Cerebellar cortex (tissue), 1 donor: ENCODE data around the gene TMEM240.
"Not testable (repeated sequence)": the region's sequence is repeated elsewhere in the genome, so short reads cannot be mapped to it uniquely, and the experiment has no call there.

Experiments used
- DNase-seq: peaks from one replicate; pipeline ENCODE4 v3.0.0-alpha.2; 2015; ENCODE audit warnings: low spot score

TMEM240 gene

GRCh38 chr1:1557688-1558087 lies 17.3 kb upstream of the TMEM240 start:
- DNase-seq = not testable (repeated sequence)

GRCh38 chr1:1556961-1557360 lies 16.5 kb upstream of the TMEM240 start:
- DNase-seq = not testable (repeated sequence)

DNA sequence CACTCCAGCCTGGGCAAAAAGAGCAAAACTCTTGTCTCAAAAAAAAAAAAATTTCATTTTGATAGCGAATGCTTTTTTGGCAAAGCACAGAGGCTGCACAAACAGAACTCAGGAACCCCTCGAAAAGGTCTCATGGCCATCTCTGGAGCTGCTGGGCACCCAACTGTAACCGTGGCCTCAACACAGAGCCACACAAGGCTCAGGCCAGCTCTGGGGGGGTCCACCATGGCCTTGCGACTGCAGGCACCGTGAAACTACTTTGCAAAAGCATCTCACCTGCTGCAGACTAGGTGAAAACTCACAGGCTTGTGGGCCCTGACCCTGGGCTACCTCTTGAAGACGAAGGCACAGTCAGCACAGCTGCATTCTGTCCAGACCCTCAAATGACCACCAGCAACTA lies 16.1 kb upstream of the TMEM240 start:
- no peak for DNase-seq

DNA sequence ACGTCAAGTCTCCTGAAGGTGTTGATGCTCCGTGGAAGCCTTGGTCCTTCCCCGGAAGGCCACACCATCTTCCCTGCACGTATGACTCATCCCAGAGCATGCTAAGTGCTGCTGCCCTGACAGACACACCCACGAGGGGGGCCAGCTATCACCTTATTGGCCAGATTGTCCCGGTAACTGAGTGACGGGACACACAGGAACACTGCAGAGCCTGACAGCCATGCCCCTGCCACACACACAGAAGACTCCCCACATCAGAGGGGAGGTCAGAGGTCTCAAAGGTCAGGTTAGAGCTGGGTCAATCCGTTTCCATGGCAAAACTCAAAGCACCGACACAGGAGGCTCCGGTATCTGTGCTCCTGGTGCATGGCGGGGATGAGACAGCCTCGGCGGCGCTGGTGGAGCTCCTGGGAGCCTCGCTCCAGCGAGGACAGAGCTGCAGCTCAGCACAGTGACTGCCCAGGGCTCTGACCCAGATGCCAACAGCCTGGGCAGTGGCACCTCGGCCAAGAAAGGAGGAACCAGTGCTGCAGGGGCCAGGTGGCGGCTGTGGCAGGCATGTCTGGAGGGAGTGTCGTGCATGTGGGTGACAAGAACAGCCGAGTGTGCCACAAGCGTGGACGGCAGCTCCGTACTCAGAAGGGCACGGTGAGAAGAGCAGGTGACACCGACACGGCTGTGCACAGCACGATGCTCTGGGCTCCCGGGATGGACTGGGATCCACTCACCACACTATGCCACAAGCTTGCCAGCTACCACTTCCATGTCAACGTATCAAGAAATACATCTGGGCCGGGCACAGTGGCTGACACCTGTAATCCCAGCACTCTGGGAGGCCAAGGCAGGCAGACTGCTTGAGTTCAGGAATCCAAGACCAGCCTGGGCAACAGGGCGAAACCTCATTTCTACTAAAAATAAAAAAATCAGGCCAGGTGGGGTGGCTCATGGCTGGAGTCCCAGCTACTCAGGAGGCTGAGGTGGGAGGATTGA lies 14.8 kb upstream of the TMEM240 start:
- peak; percentile 65 for DNase-seq

GRCh38 chr1:1554550-1554925 lies 14.1 kb upstream of the TMEM240 start:
- no peak for DNase-seq

DNA sequence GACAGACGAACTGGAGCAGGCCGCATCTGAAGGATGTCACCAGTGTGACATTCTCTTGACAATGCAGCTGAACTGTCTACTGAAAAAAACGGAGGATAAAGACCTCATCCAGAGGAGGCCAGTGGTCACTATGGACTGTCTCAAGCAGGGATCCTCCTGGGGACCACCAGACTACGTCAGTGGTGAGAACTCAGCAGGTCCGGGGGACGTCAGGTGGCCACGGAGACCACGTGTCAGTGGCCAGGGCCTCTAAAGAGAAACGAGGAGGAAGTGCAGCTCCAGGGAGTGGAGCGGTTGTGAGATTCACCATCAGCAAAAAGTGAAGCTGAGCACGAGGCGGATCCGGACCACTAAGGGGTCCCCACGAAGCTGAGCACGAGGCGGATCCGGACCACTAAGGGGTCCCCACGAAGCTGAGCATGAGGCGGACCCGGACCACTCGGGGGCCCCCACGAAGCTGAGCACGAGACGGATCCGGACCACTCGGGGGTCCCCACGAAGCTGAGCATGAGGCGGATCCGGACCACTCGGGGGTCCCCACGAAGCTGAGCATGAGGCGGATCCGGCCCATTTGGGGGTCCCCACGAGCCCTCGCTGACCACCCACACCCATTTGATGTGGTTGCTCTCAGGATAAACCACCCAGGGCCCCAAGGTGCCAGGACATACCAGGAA lies 13.5 kb upstream of the TMEM240 start:
- DNase-seq = no peak

GRCh38 chr1:1552263-1552639 lies 11.8 kb upstream of the TMEM240 start:
- DNase-seq = no peak

GRCh38 chr1:1551524-1552262 lies 11.3 kb upstream of the TMEM240 start:
- DNase-seq = no peak

DNA sequence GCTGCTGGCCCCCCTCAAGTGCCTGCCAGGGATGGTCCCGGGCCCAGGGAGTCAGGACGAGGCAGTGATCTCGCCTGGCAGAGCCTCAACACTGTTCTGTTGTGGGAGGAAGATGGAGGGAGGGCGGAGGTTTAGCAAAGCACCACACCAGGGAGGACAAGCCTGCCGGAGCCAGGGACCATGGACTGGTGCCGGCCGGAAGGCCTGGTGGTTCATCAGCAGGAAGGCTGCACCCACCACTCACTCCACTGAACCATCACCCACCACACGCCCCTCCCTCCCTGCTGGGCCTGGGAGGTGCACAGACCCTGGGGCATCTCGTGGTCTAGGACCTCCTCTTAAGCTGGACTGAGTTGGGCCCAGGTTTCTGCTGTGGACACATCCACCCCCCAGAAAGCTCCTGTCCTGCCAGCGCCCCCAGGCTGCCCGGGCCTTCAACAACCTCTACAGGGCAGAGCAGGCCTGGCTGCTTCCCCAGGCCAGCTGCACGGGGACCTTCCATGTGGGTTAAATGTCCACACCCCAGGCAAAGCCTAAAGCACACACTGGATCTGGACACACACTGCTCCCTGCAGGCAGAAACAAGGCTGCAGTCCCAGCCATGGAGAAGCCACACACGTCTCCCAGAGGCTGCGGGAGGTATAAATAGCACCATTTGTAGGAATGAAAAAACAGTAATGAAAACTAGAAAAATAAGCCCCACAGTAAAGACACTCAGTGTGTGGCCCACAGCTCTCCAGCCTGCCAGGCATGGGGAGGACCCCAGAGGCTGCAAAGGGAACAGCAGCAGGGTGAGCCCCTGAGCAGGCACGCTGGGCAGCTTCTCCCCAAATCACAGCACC lies 10.4 kb upstream of the TMEM240 start:
- peak; percentile 56 for DNase-seq

GRCh38 chr1:1550087-1550486 lies 9.7 kb upstream of the TMEM240 start:
- no peak for DNase-seq

DNA sequence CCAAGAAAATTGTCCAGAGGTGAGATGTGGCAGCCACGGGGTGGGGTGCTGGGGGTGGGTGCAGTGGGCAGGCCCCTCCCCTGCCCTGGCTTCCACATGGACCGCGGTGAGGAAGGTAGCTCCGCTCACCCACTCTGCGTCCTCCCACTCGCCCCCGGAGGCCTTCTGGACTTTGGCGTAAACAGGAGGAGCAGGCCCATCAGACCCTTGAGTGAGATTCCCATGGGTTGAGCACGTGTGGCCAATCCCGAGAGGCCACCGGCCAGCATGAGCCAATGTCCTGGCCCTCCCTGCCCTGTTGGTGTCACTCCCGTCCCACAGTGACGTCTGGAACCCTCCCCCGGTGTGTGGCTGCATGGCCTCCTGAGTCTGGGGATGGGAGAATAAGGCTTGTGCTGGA lies 8.2 kb upstream of the TMEM240 start:
- DNase-seq = no peak

DNA sequence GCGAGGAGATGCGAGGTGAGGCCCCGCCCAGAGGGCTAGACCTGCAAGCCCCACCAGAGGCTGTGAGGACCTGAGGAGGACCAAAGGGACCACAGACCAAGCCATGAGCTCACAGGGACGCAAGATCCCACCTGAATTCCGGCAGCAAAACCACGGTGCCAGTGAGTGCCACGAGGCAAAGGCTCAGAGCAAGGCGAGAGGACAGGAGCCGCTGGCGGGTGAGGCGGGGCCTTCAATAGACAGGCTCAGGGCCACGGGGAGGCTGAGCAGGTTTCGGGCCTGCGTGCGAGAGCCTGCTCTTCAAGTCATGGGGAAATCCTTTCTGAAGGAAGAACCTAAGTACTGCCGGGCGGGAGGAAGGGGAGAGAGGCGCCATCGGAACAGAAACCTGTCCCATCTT lies 7.1 kb upstream of the TMEM240 start:
- DNase-seq = no peak

- no peak for DNase-seq
These were observed 6.6 kb upstream of the TMEM240 start for GRCh38 chr1:1547011-1547410.

DNA sequence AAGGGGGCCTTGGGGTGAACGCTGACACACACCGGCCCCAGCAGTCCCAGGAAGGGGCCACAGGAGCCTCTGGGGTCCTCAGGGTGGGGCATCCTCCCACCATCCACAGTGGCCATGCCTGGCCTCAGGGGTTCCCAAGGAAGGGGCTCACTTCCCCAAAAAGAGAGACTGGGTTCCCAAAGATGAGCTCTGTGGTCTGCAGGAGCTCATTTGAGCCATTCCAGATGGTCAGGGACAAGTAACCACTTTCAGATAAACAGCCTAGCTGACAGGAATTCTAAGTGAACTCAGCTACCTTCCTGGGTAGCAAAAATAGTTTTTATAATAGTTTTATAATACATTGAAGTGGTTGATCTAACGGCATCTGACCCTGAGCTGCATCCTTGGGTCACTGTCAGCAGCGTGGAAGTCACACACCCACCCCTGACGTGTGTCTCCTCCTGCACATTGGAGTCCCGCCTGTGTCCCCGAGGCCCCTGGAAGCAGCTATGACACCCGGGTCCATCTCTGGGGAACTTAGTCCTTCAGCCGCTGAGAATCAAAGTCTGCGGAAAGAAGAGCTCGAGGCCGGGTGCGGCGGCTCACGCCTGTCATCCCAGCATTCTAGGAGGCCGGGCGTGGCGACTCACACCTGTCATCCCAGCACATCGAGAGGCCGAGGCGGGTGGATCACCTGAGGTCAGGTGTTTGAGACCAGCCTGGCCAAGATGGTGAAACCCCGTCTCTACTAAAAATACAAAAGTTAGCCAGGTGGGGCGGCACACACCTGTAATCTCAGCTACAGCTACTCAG lies 5.7 kb upstream of the TMEM240 start:
- DNase-seq = no peak

- DNase-seq = no peak
These were observed 4.1 kb upstream of the TMEM240 start for GRCh38 chr1:1544544-1544943.

- no peak for DNase-seq
These were observed 3.3 kb upstream of the TMEM240 start for GRCh38 chr1:1543706-1544099.

GRCh38 chr1:1542766-1543705 lies 2.6 kb upstream of the TMEM240 start:
- DNase-seq = no peak

GRCh38 chr1:1541956-1542765 lies 1.7 kb upstream of the TMEM240 start:
- no peak for DNase-seq
